ENCODE measurements around the gene RHBDD3.

Gene RHBDD3

GRCh38 chr22:29216873-29217666, 50.7 kb downstream of the RHBDD3 start:
- DNase-seq (ENCODE audit: low read depth), result no peak

GRCh38 chr22:29216011-29216872, 51.5 kb downstream of the RHBDD3 start:
- DNase-seq (ENCODE audit: low read depth), result no peak

DNA sequence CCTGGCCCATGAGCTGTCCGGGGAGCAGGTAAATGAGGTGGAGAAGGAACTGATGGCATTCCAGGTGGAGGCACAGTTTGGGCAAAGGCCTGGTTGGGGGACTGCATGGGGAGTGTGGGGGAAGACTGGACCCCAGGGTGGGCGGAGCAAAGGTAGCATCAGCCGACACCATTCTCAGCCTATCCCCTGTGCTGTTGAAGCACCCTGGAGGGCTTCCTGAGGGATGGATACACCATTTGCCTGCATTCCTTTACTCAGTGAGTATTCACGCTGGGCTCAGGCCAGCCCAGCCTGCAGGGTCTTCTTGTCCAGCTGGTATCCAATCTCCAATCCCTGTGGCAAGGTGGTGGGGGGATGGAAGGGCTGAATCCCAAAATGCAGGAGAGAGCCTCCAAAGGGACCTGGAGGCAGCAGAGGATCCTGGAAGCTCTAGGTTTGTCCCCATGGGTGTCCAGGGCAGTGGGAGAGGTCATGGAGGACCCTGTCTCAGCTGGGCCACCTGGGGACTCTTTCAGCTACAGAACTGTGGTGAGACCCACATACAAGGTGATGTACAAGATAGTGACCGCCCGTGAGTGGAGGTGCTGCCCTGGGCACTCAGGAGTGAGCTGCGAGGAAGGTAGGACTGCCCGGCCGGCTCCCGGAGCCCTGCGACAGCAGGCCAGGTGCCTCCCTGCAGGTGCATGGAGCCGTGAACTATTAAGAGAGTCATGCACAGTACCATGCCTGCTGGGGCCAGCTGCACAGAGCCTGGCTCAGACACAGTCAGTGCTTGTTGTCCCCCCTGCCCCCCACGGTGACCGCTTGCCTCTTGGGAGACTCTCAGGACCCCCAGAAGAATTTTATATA, 52.5 kb downstream of the RHBDD3 start:
- no peak for DNase-seq (ENCODE audit: low read depth)

GRCh38 chr22:29214232-29214631, 53.5 kb downstream of the RHBDD3 start:
- DNase-seq (ENCODE audit: low read depth), result no peak

GRCh38 chr22:29213493-29213892, 54.3 kb downstream of the RHBDD3 start:
- DNase-seq (ENCODE audit: low read depth), result no peak

GRCh38 chr22:29212743-29213142, 55.0 kb downstream of the RHBDD3 start:
- no peak for DNase-seq (ENCODE audit: low read depth)

GRCh38 chr22:29211466-29211865, 56.3 kb downstream of the RHBDD3 start:
- DNase-seq (ENCODE audit: low read depth), result no peak

DNA sequence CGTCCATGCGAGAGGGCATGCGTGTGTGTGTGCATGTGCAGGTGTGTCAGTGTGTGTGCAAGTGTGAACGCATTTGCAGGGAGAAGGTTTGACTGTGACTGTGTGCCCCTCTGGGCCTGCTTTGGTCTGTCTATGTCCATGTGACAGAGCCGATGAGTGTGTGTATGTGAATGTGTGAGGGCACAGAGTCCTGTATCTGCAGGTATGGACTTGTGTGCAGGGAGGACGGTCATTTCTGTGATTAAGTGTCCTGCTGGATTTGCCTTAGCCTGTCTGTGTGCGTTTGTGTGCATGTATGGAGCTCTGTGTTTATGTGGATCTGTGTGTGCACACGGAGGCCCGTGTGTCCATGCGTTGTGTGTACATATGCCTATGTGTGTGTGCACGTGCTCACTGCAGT, 56.7 kb downstream of the RHBDD3 start:
- DNase-seq (ENCODE audit: low read depth), result no peak

Measured in stimulated activated CD8-positive, alpha-beta memory T cell treated with anti-CD3 and anti-CD28 coated beads, Interleukin-7, amount 100 ng/mL, for 24 hours (primary cell).